GM21737 (cell line): Measurements from ENCODE around the gene PIK3R6.
"Not testable (repeated sequence)": the region's sequence is repeated elsewhere in the genome, so short reads cannot be mapped to it uniquely, and the experiment has no call there.

Experiments used
- ATAC-seq: cut with Tn5 transposase; IDR thresholded peaks from one replicate; pipeline ENCODE4 v1.9.1; 2021; ENCODE audit warnings: mild to moderate bottlenecking, moderate library complexity; ENCODE audit not compliant: unreplicated experiment

The PIK3R6 gene

DNA sequence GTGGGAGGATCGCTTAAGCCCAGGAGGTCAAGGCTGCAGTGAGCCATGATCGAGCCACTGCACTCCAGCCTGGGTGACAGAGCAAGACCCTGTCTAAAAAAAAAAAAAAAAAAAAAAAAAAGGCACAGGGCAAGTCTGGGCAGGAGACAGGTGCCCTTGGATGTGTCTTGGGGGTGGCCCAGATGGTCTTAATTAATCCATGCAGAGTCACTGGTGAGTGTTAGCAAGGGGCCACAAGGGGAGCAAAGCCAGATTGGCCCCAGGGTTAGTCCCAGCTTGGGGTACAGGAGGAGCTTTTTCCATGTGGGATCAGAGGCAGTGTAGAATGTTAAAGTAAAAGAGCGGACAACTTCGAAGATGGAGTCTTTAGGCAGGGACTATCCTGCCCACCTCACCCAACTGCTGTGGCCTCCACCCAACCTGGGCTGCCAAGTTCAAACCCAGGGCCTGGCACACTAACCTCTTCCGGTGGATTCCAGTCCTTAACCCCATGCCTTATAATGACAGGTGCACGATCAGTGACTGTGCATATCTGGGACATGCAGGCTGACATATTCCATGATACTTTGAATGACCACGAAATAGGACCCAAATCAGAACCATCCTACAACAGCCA lies 36.1 kb downstream of the PIK3R6 start:
- no peak for ATAC-seq

DNA sequence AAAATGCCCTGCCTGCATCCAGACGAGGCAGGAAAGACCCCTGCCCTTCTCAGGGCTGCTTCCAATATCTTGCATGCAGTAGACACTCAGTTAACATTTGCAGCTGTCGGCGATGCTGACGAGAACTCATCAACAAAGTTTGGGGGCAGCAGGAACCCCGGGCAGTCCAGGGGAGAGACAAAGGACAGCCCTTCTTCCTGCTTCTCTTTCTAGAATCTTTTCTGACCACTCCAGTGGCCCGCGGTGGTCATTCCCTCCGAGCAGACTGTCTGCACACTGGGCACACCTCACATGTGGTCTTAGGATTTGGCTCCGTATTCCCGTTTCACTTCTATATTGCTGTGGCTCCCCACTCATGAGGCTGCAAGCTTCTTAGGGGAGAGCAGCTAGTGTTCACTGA lies 37.3 kb downstream of the PIK3R6 start:
- ATAC-seq = no peak

DNA sequence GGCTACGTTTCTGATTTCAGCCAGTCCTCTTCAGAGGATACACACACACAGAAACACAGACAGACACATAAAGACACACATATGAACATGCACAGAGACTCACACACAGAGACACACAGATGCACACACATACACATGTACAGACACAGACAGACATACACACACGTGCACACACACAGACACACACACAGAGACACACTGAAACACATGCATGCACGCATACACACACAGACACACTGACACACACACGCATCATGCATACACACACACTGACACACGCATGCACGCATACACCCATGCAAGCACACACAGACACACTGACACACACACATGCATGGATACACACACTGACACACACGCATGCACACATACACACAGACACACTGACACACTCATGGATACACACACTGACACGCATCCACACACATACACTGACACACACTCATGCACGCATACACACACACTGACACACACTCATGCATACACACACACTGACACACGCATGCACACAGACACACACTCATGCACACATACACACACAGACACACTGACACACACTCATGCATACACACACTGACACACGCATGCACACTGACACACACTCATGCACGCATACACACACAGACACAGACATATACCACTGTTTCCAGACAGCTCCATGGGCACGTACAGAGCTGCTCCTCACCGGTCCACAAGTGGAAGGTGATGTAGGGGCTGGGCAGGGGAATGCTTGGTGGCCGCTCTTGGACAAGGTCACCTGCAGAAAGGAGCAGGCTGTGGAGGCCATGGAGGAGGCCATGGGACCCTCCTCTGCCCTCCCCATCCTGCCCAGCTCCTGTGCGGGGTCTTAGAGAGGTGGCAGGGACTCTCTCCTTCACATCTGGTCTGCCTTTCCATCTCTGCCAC lies 38.2 kb downstream of the PIK3R6 start:
- no peak for ATAC-seq

DNA sequence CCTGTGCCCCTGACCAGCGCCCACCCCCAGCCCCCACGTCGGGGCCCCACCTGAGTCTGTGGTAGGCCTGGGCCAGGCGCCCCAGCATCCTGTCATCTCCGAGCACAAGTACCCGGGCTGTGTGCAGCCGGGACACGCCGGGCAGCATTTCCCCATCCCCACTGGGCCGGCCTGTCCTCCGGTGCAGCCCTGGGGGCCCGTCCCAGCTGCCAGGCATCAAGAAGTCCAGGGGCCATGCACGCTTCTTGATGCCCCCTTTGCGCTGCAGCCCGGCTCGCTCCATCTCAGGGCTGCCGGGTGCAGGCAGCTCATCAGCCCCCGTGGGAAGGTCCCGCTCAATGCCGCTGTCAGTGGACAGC lies 39.0 kb downstream of the PIK3R6 start:
- no peak for ATAC-seq

DNA sequence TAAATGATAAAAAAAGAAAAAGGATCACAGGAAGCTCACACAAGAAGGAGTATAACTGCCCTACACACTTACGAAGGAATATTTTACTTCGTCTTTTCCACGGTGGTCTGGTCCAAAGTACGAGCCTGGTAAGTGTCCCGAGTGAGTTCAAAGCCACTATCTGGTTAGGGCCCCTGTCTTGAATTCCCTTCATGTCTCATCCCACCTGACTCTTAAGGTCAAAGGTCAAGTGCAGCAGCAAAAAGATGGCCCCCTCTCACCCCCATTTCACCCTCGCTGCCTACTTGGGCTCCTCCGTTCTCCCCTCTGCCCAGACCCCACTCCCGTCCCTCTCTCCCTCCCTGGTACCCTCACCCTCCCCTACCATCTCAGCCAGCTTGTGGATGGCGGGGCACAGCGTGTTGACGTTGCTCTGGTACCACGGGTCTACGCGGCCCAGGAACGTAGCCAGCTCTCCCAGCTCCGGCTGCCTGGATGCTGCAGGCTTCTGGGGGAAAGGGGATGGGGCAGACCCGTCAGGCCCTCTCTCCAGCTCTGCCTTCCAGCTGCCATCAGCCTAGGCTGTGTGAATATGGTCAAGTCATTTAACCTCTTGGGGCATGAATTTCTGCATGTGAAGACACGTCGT lies 40.6 kb downstream of the PIK3R6 start:
- ATAC-seq = no peak

DNA sequence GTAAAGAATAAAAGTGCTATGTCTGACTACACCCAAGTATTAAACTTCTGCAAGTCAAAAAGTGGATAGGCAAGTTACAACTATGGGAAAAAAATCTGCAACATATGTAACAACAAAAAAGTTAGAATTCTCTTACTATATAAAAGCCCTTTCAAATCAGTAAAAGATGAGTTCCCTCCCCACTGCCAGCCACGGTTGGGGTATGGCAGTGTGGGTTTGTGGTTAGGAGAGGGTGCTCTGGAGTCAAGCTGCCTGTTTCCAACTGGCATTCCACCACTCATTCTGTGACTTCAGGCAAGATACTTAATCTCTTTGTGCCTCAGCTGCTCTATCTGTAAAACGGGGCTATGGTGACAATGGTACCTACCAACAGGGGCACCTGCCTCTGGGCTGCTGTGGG lies 41.7 kb downstream of the PIK3R6 start:
- ATAC-seq = no peak

DNA sequence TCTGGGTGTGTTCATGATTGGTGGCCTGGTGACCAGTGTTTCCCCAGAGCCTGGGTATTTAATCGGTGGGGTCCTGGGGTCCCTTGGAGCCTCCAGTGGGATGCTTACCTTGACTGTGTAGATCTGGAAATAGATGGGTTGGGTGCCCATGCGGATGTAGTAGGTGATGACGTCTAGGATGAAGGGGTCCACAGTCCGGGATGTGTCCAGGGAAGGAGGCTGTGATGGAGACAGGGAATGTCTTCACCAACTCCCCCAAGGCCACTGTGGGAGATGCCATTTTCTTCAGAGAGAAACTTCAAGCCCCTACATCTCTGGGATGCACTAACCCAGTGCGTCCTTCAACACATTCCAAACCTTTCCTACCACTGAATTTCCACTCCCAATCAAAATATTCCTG lies 44.2 kb downstream of the PIK3R6 start:
- no peak for ATAC-seq

DNA sequence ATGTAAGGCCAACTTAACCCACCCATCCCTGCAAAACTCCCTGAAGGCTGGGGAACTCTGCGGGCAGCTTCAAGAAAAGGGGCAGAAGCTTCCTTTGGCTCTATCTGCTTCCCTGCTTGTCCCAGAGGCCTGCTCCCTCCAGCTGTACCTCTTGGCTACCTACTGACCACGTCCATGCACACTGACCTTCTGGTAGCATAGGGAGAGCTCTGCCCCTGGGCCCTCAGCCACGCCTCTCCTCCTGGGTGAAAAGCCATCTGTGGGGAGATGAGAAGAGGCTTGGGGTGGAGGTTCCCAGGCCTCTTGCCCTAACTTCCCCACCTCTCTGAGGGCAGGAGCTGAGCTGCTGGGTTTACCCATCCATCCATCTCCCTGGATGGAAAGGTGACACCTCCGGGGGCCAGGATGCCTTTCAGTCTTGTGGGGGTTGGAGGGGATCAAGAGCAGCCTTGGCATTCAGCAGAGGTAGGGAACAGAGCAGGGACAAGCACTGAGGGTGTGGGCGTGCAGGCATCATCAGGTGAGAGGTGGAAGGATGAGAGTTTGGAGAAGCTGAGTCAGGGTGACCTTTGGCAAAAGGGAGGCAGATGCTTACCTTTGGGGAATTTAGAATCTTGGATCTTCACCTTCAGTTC lies 45.0 kb downstream of the PIK3R6 start:
- ATAC-seq = no peak

DNA sequence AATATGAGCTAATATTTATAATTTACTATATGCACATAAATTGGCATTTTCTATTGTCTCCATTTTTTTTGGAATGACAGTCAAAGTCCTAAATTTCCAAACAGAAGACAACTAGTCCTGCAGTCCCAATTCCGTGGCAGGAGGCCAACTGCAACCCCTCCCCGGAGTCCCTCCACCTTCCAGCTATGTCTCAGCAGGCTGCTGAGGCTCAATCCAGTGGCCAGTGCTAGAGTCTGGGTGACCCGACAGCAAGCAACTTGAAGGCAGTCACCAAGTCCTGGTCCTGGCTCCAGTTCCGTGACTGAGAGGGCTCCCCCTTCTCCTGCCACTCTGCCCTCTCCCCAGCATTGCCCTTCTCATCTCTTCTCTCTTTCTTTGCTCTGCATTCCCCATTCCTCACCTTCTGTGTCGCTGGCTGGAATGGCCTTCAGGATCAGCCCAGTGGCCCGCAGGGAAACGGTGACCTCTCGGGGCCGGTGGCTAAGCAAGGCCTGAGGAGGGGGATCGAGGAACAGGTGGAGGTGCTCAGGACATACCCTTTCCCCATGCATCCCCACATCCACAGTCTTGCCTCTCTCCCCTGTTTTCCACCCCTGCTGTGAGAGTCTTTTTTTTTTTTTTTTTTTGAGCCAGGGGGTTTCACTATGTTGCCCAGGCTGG lies 45.9 kb downstream of the PIK3R6 start:
- ATAC-seq = no peak

DNA sequence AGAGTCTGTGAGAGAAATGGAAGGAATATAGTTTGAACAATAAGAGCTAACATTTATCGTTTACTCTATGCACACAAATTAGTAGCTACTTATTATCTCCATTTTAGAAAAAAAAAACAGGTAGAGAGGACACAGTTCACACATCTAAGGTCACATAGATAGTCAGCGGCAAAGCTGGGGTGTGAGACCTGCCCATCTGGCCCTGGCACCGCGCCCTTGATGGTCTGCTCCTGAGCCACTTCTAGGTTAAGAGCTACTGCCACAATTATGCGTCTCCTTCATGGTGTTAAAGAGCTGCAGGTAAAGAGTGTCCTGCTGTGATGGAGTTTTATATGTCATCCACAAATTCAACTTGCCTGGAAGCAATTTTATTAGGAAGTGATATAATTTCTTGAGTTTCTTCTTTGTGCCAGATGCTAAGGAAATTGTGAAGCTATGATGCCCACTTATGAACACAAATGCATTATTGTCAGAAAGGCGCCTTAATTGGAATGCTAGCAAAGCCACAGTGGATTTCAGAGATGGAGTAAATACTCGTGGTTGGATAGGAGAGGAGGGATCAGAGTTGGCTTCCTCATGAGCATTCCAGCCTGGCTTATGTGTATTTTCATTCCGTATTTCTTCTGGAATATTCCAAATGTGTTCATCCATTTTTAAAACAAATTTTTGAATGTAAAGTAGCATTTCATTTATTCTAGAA lies 47.0 kb downstream of the PIK3R6 start:
- ATAC-seq = no peak

DNA sequence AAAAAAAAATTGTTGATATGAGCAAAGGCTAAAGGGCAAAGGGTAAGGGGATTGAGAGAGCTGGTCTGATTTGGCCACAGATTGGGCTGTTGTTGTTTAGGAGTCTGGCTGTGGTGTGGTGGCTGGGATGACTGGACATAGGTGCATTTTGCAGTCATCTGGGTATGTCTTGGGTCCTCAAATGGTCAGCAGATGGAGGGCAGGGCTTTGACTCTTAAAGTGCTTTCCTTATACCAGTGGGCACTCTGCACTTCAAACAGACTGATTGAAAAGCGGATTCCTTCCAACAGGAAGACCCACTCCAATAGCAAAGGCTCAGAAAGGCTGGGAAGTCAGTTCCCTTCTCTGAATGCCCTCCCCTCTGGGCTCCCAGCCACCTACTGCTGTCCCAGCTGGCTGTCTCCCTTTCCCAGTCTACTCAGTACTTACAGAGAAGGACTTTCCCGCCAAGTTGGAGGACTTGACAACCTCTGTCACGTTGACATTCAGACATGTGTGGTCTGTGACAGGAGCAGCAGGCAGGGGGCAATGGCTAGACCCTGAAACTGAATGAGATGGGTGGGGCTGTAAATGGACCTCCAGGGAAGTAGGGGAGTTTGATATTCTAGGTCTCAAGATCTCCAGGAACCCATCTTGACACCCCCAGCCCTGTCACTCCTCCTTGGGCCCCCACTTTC lies 48.7 kb downstream of the PIK3R6 start:
- ATAC-seq = no peak

DNA sequence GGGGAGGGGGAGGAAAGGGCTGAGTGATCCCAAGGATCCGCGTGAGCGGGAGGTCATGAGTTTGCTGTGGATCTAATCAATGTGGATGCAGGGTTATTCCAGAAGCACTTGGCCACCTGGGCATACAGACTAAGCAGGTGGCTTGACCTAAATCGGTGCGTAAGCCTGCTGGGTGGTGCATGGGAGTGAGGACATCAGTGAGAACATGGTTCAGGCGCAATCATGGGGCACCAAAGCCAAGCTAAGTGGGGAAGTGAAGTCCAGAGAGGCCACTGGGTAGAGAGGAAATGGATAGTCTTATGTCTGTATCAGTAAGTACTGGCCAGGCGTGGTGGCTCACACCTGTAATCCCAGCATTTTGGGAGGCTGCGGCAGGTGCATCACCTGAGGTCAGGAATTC lies 49.4 kb downstream of the PIK3R6 start:
- no peak for ATAC-seq

DNA sequence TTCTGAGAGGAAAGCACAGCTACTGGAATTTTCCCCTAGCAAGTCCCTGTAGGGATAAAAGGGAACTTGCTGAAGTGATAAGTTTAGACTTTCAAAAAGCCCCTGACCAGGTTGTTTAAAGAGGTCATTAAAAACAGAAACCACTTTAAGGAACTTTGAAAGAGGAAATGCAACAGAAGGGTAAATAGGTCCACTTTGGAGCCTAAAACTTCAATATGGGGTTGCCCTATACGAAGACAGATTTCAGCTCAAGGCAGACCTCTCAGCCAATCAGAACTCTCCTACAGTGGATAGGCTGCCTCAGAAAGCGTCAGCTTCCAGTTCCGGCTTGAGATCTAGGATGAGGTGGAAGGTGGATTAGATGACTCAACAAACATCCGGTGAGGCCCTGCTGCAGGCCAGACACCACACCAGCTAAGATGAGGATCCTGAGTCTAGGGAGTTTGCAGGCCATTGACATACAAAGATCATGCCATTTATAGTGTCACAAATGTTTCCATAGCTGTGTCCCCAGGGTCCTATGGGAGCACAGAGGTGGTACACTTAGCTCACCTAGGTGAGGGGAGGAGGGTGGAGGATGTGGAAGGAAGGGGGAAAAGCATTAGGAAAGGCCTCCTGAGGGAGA lies 60.4 kb downstream of the PIK3R6 start:
- ATAC-seq = peak; percentile 83

DNA sequence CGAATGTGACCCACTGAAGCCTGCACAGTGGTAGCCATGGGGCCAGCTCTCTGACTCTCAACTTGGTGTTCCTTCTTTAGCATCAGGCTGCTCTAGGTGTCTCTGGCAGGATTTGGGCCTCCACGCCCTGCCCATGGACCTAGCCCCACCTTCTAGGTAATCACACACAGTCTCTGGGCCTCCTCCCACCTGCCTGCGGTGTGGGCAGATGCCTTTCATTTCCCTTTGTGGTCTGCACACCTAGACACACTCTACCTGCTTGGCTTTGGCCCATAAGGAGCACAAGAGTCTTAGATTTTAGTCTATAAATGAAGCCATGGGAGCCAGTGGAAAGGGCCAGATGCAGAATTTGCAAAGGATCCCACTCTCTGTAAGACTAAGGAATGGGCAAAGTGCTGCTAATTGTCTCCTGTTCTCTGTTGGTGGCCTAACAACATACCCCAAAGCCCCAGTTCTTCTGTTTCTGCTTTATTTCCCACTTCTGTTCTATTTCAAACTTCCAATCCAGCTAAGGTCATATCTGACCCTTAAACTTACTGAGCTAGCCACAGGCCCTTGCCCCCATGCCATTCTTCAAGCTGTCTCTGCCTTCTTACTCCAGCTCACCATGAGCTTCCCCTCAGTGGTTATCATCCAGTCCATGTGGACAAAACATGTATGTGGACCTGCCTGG lies 61.1 kb downstream of the PIK3R6 start:
- no peak for ATAC-seq

DNA sequence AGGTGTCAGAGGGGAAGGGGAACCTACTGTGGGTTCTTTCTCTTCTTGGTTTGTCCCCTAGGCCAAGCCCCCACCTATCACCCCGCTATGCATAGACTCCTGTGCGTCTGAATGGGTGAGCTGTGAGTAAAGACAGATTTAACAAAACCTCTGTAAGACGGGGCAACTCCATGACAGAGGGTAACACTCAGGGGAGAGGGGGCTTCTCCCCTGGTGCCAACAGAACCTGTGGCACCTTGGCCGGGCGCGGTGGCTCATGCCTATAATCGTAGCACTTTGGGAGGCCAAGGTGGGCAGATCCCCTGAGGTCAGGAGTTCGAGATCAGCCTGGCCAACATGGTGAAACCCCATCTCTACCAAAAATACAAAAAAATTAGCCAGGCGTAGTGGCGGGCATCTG lies 62.1 kb downstream of the PIK3R6 start:
- ATAC-seq = not testable (repeated sequence)

DNA sequence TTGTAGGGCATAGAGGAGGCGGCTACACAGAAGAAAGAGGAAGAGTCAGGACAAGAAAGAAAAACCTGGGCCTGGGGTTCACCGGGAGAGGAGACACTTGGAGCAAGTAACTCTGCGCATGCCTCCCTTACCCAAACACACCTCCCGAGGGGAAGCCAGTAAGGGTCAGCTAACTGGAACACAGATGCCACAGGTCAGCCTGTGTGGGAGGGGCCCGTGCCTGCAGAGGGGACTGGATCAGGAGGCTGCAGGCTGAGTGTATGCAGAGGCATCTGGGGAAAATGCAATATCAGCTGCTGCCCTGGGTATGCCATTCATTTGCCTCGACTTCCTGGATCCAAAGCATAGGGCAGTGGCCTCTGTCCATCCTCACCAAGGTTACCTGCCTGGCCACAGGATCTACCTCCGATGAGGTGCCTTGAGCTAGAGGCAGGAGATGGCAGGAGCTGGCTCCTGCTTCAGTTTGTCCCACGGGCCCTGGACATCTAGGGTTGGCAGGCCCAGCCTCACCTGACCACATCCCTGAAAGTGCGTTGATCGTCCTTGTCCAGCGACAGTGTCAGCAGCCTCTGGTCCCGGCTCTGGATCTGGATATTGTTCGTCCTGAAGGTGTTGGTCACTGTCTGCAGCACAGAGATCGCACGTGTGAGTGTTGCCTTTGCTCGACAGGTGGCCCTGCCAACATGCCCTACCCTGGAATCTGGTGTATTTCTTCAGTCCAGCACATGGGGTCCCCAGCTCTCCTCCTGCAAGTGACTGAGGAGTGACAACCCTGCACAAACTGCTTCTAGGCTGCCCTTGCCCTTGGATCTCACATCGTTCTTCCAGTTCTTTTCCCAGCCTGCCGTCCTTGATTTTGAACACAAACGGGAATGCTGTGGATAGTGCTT lies 63.7 kb downstream of the PIK3R6 start:
- ATAC-seq = no peak

DNA sequence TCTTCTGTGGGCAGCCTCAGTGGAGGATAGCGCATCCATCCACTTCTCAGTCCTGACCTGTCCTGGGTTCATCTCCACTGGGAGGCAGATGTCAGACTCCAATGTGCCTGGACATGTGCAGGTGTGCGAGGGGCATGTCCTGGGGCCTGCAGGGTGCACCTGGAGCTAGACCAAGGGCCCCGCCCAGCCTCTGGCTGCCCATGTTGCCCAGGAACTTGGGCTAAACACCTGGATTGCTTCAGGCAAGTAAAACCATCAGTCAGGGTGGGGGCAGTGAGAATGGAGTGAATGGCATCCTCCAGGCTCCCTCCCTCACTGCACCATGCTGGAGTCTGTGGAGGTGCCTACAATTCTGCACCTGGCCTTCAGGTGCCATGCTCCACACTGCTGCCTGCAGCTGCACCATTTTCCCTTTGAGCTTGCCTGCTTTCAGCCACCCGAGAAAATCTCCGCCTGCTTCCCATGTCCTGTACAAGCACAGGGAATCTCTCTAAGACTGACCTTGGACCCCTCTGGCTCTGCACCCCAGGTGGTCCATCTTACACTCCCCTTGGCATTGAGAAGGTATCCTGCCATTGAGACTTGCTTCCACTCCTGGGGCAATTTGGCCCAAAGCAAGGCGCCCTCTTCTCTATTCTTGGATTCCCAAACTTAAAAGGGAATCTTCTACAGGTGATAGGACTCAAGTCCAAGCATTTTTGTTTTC lies 66.2 kb downstream of the PIK3R6 start:
- ATAC-seq = no peak
